ENCODE data around the gene AAK1.
A peak's percentile ranks its signal among the peaks of the same experiment; 100 is the strongest.
"Not testable (repeated sequence)": the region's sequence is repeated elsewhere in the genome, so short reads cannot be mapped to it uniquely, and the experiment has no call there.

The AAK1 gene

GRCh38 chr2:69449906-69450305, 193.6 kb downstream of the AAK1 start:
- DNase-seq (ENCODE audit: low spot score) (no peak), ATAC-seq (ENCODE audit: low read depth) (no peak)
- Histone ChIP-seq H3K27ac (ENCODE audit: poor library complexity, severe bottlenecking) (no peak overlapping the region), H3K27me3 (ENCODE audit: insufficient read depth, poor library complexity, severe bottlenecking) (no peaks in the 10 kb centered on the region), H3K4me3 (ENCODE audit: severe bottlenecking) (no peak overlapping the region), H3K4me1 (ENCODE audit: insufficient read depth, poor library complexity, severe bottlenecking) (no peaks in the 10 kb centered on the region), H3K36me3 (ENCODE audit: low read depth) (no peaks in the 10 kb centered on the region), H3K9me3 (ENCODE audit: severe bottlenecking) (no peaks in the 10 kb centered on the region)
- TF ChIP-seq CTCF (IDR thresholded peaks at IDR 0.05; ENCODE audit: poor library complexity, severe bottlenecking) = no peak

- H3K27ac ChIP-seq (ENCODE audit: poor library complexity, severe bottlenecking); H3K9me3 ChIP-seq (ENCODE audit: severe bottlenecking); ATAC-seq (ENCODE audit: low read depth): not testable (repeated sequence)
Observed at GRCh38 chr2:69443673-69444072, 199.9 kb downstream of the AAK1 start.

GRCh38 chr2:69439499-69439898, 204.0 kb downstream of the AAK1 start:
- not testable (repeated sequence) for H3K4me3 ChIP-seq (ENCODE audit: severe bottlenecking); ATAC-seq (ENCODE audit: low read depth); DNase-seq (ENCODE audit: low spot score); H3K36me3 ChIP-seq (ENCODE audit: low read depth); H3K9me3 ChIP-seq (ENCODE audit: severe bottlenecking); H3K27me3 ChIP-seq (ENCODE audit: insufficient read depth, poor library complexity, severe bottlenecking); H3K27ac ChIP-seq (ENCODE audit: poor library complexity, severe bottlenecking); H3K4me1 ChIP-seq (ENCODE audit: insufficient read depth, poor library complexity, severe bottlenecking)

More at GRCh38 chr2:69443673-69444072, 199.9 kb downstream of the AAK1 start:
- DNase-seq (ENCODE audit: low spot score); H3K36me3 ChIP-seq (ENCODE audit: low read depth); H3K27me3 ChIP-seq (ENCODE audit: insufficient read depth, poor library complexity, severe bottlenecking); H3K4me3 ChIP-seq (ENCODE audit: severe bottlenecking); H3K4me1 ChIP-seq (ENCODE audit: insufficient read depth, poor library complexity, severe bottlenecking): not testable (repeated sequence)

- H3K4me1 ChIP-seq (ENCODE audit: insufficient read depth, poor library complexity, severe bottlenecking) = peaks cover 10% of the 10 kb centered on the region
- H3K9me3 ChIP-seq (ENCODE audit: severe bottlenecking) = no peaks in the 10 kb centered on the region
- no peaks in the 10 kb centered on the region for H3K36me3 ChIP-seq (ENCODE audit: low read depth)
- TF ChIP-seq CTCF (IDR thresholded peaks at IDR 0.05; ENCODE audit: poor library complexity, severe bottlenecking) = no peak
- H3K27me3 ChIP-seq (ENCODE audit: insufficient read depth, poor library complexity, severe bottlenecking) = no peaks in the 10 kb centered on the region
- DNase-seq (ENCODE audit: low spot score) (no peak), ATAC-seq (ENCODE audit: low read depth) (no peak)
- H3K4me3 ChIP-seq (ENCODE audit: severe bottlenecking) = no peak overlapping the region
- no peak overlapping the region for H3K27ac ChIP-seq (ENCODE audit: poor library complexity, severe bottlenecking)
Observed at GRCh38 chr2:69438580-69438979, 205.0 kb downstream of the AAK1 start.

- no peak for TF ChIP-seq CTCF (IDR thresholded peaks at IDR 0.05; ENCODE audit: poor library complexity, severe bottlenecking)
- H3K27ac ChIP-seq (ENCODE audit: poor library complexity, severe bottlenecking) = peak overlapping the region; percentile 65
Observed at GRCh38 chr2:69437751-69438154, 205.8 kb downstream of the AAK1 start.

GRCh38 chr2:69436938-69437750, 206.4 kb downstream of the AAK1 start, which contains the start of gene NFU1:
TSS of gene NFU1 (minus strand) at chr2:69437435. CDS start at chr2:69437422, 13 bp downstream.
- ATAC-seq (ENCODE audit: low read depth) (peak; percentile 96), DNase-seq (ENCODE audit: low spot score) (peak; percentile 85)
- H3K36me3 ChIP-seq (ENCODE audit: low read depth) = no peaks in the 10 kb centered on the region
- H3K9me3 ChIP-seq (ENCODE audit: severe bottlenecking) = no peaks in the 10 kb centered on the region
- H3K4me1 ChIP-seq (ENCODE audit: insufficient read depth, poor library complexity, severe bottlenecking) = peaks cover 10% of the 10 kb centered on the region
- peak; percentile 47 for TF ChIP-seq CTCF (IDR thresholded peaks at IDR 0.05; ENCODE audit: poor library complexity, severe bottlenecking)
- no peaks in the 10 kb centered on the region for H3K27me3 ChIP-seq (ENCODE audit: insufficient read depth, poor library complexity, severe bottlenecking)
- peak within 1 kb of the TSS; percentile 65 for H3K27ac ChIP-seq (ENCODE audit: poor library complexity, severe bottlenecking)
- peak within 1 kb of the TSS; percentile 53 for H3K4me3 ChIP-seq (ENCODE audit: severe bottlenecking)

More at GRCh38 chr2:69437751-69438154, 205.8 kb downstream of the AAK1 start:
- DNase-seq (ENCODE audit: low spot score) = no peak
- Histone ChIP-seq H3K4me3 (ENCODE audit: severe bottlenecking) (peak overlapping the region; percentile 53), H3K9me3 (ENCODE audit: severe bottlenecking) (no peaks in the 10 kb centered on the region), H3K36me3 (ENCODE audit: low read depth) (no peaks in the 10 kb centered on the region), H3K27me3 (ENCODE audit: insufficient read depth, poor library complexity, severe bottlenecking) (no peaks in the 10 kb centered on the region), H3K4me1 (ENCODE audit: insufficient read depth, poor library complexity, severe bottlenecking) (peaks cover 10% of the 10 kb centered on the region)
- ATAC-seq (ENCODE audit: low read depth) = peak; percentile 7; the same call in 2 of the 3 replicates

All from RWPE2 (cell line).